Transverse colon (tissue), 4 donors: ENCODE measurements around the gene CTSD.

Source experiments
- EP300 ChIP-seq: sonication (generic); formaldehyde crosslinking; IDR thresholded peaks from one replicate; pipeline ENCODE4 v1.6.1; 2017; ENCODE audit warnings: antibody characterized with exemption, low read depth
- POLR2A ChIP-seq: fragments of 450-650 bp; IDR thresholded peaks from one replicate; pipeline ENCODE4 v1.6.1; 2016; ENCODE audit warnings: antibody characterized with exemption, mild to moderate bottlenecking, moderate library complexity
- POLR2AphosphoS5 ChIP-seq, 3 donors: sonication (generic); formaldehyde crosslinking; IDR thresholded peaks; one replicate each; pipeline ENCODE4 v1.6.1; 2016; ENCODE audit warnings: antibody characterized with exemption in 3 of 3
- TF ChIP-seq, protein P1 (sequence below), 5 experiments: fragments of 200-600 bp in 3 of 5; fragments of 450-650 bp in 2 of 5; sonication (generic) in 3 of 5; IDR thresholded peaks; 1 replicate in 2 of 5; 2 replicates in 3 of 5; pipeline ENCODE4 v1.5.1; 2016 to 2017; ENCODE audit warnings: antibody characterized with exemption in 5 of 5, inconsistent platforms in 3 of 5, mild to moderate bottlenecking in 2 of 5, moderate library complexity in 1 of 5

DNA sequence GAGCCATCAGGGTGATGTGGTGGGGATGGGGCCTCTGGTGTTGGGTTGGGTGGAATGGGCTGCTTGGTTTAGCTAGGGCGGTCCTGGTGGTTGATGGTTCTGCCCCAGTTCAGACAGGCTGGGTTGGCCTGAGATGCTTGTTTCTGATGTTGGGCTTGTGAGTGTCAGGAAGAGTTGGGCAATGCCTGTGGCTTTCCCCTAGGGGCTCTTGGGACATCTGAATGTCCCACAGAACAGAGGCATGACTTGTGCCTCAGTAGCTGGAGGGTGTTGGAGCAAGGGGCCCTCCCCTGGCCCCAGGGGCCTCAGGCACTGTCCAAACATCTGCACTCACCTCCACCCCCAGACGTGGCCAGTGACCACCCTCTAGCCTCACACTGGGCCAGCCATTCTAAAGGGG lies 14.0 kb upstream of the CTSD start:
- TF ChIP-seq, protein P1, sequence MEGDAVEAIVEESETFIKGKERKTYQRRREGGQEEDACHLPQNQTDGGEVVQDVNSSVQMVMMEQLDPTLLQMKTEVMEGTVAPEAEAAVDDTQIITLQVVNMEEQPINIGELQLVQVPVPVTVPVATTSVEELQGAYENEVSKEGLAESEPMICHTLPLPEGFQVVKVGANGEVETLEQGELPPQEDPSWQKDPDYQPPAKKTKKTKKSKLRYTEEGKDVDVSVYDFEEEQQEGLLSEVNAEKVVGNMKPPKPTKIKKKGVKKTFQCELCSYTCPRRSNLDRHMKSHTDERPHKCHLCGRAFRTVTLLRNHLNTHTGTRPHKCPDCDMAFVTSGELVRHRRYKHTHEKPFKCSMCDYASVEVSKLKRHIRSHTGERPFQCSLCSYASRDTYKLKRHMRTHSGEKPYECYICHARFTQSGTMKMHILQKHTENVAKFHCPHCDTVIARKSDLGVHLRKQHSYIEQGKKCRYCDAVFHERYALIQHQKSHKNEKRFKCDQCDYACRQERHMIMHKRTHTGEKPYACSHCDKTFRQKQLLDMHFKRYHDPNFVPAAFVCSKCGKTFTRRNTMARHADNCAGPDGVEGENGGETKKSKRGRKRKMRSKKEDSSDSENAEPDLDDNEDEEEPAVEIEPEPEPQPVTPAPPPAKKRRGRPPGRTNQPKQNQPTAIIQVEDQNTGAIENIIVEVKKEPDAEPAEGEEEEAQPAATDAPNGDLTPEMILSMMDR (IDR thresholded peaks at IDR 0.05): no peak
- TF ChIP-seq POLR2AphosphoS5 (IDR thresholded peaks at IDR 0.05): no peak
- TF ChIP-seq POLR2A: no peak
- TF ChIP-seq EP300: no peak
